Gastrocnemius medialis (tissue), 4 donors: ENCODE measurements around the gene MINDY4B. TPM values are rescaled to one million over a fixed set of nuclear protein-coding genes. Genes with fewer than 3 reads are reported as not detected.

Source experiments
- ATAC-seq, 2 donors: fragments of 150-250 bp; one replicate each; pipeline ENCODE4 v1.9.1; 2016
- DNase-seq, 2 donors: peaks; one replicate each; pipeline ENCODE4 v3.0.0-alpha.2; 2019
- H3K27ac ChIP-seq, 4 donors: fragments of 200-600 bp; sonication (generic); 1 replicate in 1 of 4; 2 replicates in 3 of 4; pipeline ENCODE4 v1.5.1; 2016 to 2018; ENCODE audit warnings: mild to moderate bottlenecking in 2 of 4, moderate library complexity in 1 of 4
- H3K27me3 ChIP-seq, 3 donors: fragments of 200-600 bp; sonication (generic) in 2 of 3; 1 replicate in 1 of 3; 2 replicates in 2 of 3; pipeline versions ENCODE4 v1.5.1 to v1.6.0; 2016 to 2019; ENCODE audit warnings: mild to moderate bottlenecking in 1 of 3, moderate library complexity in 1 of 3
- H3K36me3 ChIP-seq, 2 donors: fragments of 200-600 bp; sonication (generic) in 1 of 2; one replicate each; pipeline ENCODE4 v1.5.1; 2017 to 2018
- H3K4me1 ChIP-seq, 2 donors: fragments of 200-600 bp; sonication (generic) in 1 of 2; one replicate each; pipeline ENCODE4 v1.5.1; 2016 to 2017; ENCODE audit warnings: mild to moderate bottlenecking in 2 of 2
- H3K4me3 ChIP-seq, 4 donors: fragments of 200-600 bp; sonication (generic) in 3 of 4; 1 replicate in 1 of 4; 2 replicates in 3 of 4; pipeline ENCODE4 v1.5.1; 2016 to 2019; ENCODE audit warnings: mild to moderate bottlenecking in 2 of 4
- H3K9me3 ChIP-seq, 3 donors: fragments of 200-600 bp; sonication (generic) in 2 of 3; 1 replicate in 1 of 3; 2 replicates in 2 of 3; pipeline ENCODE4 v1.5.1; 2016 to 2019
- POLR2A ChIP-seq, 2 donors: fragments of 450-650 bp; IDR thresholded peaks; one replicate each; pipeline ENCODE4 v1.6.1; 2017; ENCODE audit warnings: antibody characterized with exemption in 2 of 2, mild to moderate bottlenecking in 2 of 2, moderate library complexity in 2 of 2
- in situ Hi-C, 4 donors: fragments of 200-750 bp; cut with MboI; loops; one replicate each; pipeline versions ENCODE4 v1.15.0 to v1.8.0; 2017; ENCODE audit warnings: low sequenced_read_pairs in 4 of 4
- intact Hi-C: fragments of 100-400 bp; cut with DNase I; formaldehyde crosslinking; loops from one replicate; pipeline ENCODE4 v1.15.1; 2023; ENCODE audit warnings: low total_unique reads
- total RNA-seq, 4 donors: library from RNA; depleted of rRNA; stranded (reverse); fragments of >200 nt; gene quantifications; one replicate each; pipeline versions ENCODE4 v1.1.0 to v1.2.3, GENCODE V29; 2016
- TF ChIP-seq, protein P1 (sequence below), 5 experiments: fragments of 450-650 bp in 3 of 5; fragments of 200-600 bp in 2 of 5; sonication (generic) in 2 of 5; IDR thresholded peaks in 4 of 5; conservative IDR thresholded peaks in 1 of 5; 1 replicate in 4 of 5; 2 replicates in 1 of 5; pipeline ENCODE4 v1.5.1; 2016 to 2019; ENCODE audit warnings: antibody characterized with exemption in 5 of 5, mild to moderate bottlenecking in 3 of 5, moderate library complexity in 3 of 5

Gene MINDY4B
- total RNA-seq, 4 donors from 2014 or later = not detected

DNA sequence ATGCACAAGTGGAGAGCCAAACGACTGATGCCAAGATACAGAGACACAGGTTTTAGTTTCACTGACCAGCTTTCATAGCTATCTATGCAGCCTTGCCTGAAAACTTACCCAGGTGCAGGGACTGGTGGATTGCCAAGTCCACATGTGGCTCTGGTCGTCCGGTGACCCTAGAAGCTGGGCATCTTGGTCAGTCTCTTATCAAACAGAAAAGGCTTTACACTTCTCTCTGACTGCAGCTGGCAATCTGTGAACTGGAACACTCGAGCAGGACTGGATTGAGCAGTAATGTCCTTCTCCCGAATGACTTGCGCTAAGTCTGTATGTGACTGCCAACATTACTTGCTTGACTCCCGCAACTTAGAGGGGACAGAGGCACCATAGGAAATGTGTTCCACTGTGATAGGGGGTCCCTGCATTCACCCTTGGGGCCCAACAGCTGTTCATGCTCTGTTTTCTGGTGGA, 79.3 kb downstream of the MINDY4B start:
- no peaks in the 10 kb centered on the region for H3K36me3 ChIP-seq
- ATAC-seq (no peak), DNase-seq (no peak)
- H3K27me3 ChIP-seq = peaks cover 0 to 5% (median 0%) of the 10 kb centered on the region in 3 donors
- no peaks in the 10 kb centered on the region for H3K4me1 ChIP-seq
- intact Hi-C loops = no loop called here
- TF ChIP-seq, protein P1, sequence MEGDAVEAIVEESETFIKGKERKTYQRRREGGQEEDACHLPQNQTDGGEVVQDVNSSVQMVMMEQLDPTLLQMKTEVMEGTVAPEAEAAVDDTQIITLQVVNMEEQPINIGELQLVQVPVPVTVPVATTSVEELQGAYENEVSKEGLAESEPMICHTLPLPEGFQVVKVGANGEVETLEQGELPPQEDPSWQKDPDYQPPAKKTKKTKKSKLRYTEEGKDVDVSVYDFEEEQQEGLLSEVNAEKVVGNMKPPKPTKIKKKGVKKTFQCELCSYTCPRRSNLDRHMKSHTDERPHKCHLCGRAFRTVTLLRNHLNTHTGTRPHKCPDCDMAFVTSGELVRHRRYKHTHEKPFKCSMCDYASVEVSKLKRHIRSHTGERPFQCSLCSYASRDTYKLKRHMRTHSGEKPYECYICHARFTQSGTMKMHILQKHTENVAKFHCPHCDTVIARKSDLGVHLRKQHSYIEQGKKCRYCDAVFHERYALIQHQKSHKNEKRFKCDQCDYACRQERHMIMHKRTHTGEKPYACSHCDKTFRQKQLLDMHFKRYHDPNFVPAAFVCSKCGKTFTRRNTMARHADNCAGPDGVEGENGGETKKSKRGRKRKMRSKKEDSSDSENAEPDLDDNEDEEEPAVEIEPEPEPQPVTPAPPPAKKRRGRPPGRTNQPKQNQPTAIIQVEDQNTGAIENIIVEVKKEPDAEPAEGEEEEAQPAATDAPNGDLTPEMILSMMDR (IDR thresholded peaks at IDR 0.05 in 4 of 5, conservative IDR thresholded peaks at IDR 0.05 in 1 of 5) = no peak
- no peak for TF ChIP-seq POLR2A (IDR thresholded peaks at IDR 0.05)
- in situ Hi-C loops = no loop called here
- no peak overlapping the region for H3K27ac ChIP-seq
- no peak overlapping the region for H3K4me3 ChIP-seq
- no peaks in the 10 kb centered on the region for H3K9me3 ChIP-seq

DNA sequence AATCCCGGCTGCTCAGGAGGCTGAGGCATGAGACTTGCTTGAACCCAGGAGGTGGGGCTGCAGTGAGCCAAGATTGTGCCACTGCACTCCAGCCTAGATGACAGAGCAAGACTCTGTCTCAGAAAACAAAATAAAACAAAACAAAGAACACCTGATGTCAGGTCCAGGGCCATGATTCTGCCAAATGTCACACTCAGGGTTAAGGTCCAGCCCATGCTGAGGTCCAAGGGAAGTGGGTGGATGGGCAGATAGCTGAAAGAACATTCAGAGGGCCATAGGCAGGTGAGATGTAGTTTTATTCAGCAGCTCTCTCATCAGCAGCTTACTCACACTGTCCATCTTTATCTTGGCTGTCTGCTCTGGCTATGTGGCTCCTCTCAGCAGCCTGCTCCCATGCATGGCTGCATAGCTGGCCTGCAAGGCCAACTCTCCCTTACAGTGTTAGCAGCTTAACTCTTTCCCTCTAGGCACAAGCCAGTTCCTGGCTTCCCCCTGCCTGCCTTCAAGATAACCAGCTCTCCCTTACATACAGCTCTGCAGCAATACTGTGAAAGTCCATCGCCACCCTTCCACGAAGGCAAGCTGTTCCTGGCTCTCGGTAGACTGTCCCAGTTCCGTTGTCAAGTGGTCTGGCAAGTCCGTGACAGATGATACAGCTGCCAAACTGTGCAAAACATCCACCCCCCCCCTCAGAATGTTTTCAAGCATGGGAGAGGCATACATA, 79.9 kb downstream of the MINDY4B start:
- in situ Hi-C loops (no loop called here), intact Hi-C loops (no loop called here)
- no peaks in the 10 kb centered on the region for H3K9me3 ChIP-seq
- ATAC-seq (no peak), DNase-seq (no peak)
- H3K27ac ChIP-seq = no peak overlapping the region
- TF ChIP-seq, protein P1 (IDR thresholded peaks at IDR 0.05 in 4 of 5, conservative IDR thresholded peaks at IDR 0.05 in 1 of 5) = no peak
- TF ChIP-seq POLR2A (IDR thresholded peaks at IDR 0.05) = no peak
- no peaks in the 10 kb centered on the region for H3K4me1 ChIP-seq
- no peak overlapping the region for H3K4me3 ChIP-seq
- peaks cover 0 to 5% (median 0%) of the 10 kb centered on the region in 3 donors for H3K27me3 ChIP-seq
- no peaks in the 10 kb centered on the region for H3K36me3 ChIP-seq

DNA sequence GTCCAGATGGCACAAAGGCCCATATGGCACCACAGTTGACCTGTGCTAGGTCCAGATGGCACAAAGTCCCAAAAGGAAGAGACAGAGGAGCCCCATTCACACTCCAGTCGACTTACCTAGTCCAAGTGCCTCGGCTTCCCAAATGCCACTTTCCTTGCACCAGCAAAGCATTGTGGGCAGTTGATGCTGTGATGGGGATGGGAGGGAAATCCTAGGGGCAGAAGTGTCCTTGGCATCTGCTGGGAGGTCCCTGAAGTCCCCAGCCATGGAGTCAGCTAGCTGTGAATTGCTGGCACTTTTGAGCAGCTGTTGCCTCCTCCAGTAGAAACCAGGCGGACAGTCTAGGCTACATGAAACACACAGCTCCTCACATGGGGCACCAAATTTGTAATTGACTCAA, 82.0 kb downstream of the MINDY4B start:
- no peaks in the 10 kb centered on the region for H3K36me3 ChIP-seq
- no peaks in the 10 kb centered on the region for H3K4me1 ChIP-seq
- ATAC-seq = no peak
- intact Hi-C loops (no loop called here), in situ Hi-C loops (no loop called here)
- TF ChIP-seq, protein P1 (IDR thresholded peaks at IDR 0.05 in 4 of 5, conservative IDR thresholded peaks at IDR 0.05 in 1 of 5) = no peak
- TF ChIP-seq POLR2A (IDR thresholded peaks at IDR 0.05) = no peak
- peaks cover 0 to 3% (median 0%) of the 10 kb centered on the region in 3 donors for H3K27me3 ChIP-seq
- H3K27ac ChIP-seq = no peak overlapping the region
- no peaks in the 10 kb centered on the region for H3K9me3 ChIP-seq
- no peak for DNase-seq
- no peak overlapping the region for H3K4me3 ChIP-seq

DNA sequence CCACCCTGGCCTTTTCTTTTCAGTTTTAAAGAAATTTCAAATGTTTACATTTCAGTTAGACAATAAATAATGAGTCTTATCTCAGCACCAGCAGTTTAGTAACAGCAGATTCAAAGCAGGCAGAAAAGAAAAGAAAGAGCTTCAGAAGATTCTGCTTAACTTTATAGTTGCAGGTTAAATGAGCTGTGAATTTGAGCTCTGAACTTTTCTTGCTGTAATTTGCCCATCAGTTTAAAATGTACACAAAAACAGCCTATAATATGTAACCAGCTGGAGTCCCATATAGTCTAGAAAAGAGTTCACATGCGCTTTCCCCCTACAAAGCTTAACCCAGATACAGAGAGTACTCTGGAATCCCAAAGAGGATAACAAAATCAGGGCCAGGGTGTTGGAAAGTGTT, 82.6 kb downstream of the MINDY4B start:
- H3K27me3 ChIP-seq = no peaks in the 10 kb centered on the region
- H3K4me1 ChIP-seq = no peaks in the 10 kb centered on the region
- ATAC-seq (no peak), DNase-seq (no peak)
- TF ChIP-seq, protein P1 (IDR thresholded peaks at IDR 0.05 in 4 of 5, conservative IDR thresholded peaks at IDR 0.05 in 1 of 5) = no peak
- no peak for TF ChIP-seq POLR2A (IDR thresholded peaks at IDR 0.05)
- H3K36me3 ChIP-seq = no peaks in the 10 kb centered on the region
- in situ Hi-C loops = no loop called here
- H3K4me3 ChIP-seq = no peak overlapping the region
- intact Hi-C loops = no loop called here
- H3K9me3 ChIP-seq = no peaks in the 10 kb centered on the region
- no peak overlapping the region for H3K27ac ChIP-seq

Other genes starting within 250 kb of the MINDY4B start
- gene ERICH6, start 201.5 kb downstream of the MINDY4B start, total RNA-seq = not detected
- 10 to 100 TPM; 10.9 to 25.6 (median 20.0) TPM for gene SIAH2, start 142.3 kb downstream of the MINDY4B start, total RNA-seq
- not detected for gene CLRN1, start 67.3 kb upstream of the MINDY4B start, total RNA-seq
- 1 to 10 TPM in 1 of 4 donors, under 1 TPM in 3; 0.05 to 1.2 (median 0.10) TPM for gene MED12L, start 180.2 kb upstream of the MINDY4B start, total RNA-seq